ENCODE results near the gene BCL11B.

GRCh38 chr14:99280852-99281251 lies 8.9 kb upstream of the BCL11B start:
- TF ChIP-seq EZH2 (IDR thresholded peaks at IDR 0.05; ENCODE audit: borderline replicate concordance, low read length) = no peak
- TF ChIP-seq CTCF (IDR thresholded peaks at IDR 0.05; ENCODE audit: low read length) = no peak
